HG02642 (cell line): ENCODE measurements around the gene MED12L.
"Not testable (repeated sequence)": the region's sequence is repeated elsewhere in the genome, so short reads cannot be mapped to it uniquely, and the experiment has no call there.

ENCODE experiments used
- ATAC-seq: cut with Tn5 transposase; IDR thresholded peaks from one replicate; pipeline ENCODE4 v1.9.1; 2021; ENCODE audit warnings: mild to moderate bottlenecking; ENCODE audit not compliant: unreplicated experiment, poor library complexity

MED12L gene, protein sequence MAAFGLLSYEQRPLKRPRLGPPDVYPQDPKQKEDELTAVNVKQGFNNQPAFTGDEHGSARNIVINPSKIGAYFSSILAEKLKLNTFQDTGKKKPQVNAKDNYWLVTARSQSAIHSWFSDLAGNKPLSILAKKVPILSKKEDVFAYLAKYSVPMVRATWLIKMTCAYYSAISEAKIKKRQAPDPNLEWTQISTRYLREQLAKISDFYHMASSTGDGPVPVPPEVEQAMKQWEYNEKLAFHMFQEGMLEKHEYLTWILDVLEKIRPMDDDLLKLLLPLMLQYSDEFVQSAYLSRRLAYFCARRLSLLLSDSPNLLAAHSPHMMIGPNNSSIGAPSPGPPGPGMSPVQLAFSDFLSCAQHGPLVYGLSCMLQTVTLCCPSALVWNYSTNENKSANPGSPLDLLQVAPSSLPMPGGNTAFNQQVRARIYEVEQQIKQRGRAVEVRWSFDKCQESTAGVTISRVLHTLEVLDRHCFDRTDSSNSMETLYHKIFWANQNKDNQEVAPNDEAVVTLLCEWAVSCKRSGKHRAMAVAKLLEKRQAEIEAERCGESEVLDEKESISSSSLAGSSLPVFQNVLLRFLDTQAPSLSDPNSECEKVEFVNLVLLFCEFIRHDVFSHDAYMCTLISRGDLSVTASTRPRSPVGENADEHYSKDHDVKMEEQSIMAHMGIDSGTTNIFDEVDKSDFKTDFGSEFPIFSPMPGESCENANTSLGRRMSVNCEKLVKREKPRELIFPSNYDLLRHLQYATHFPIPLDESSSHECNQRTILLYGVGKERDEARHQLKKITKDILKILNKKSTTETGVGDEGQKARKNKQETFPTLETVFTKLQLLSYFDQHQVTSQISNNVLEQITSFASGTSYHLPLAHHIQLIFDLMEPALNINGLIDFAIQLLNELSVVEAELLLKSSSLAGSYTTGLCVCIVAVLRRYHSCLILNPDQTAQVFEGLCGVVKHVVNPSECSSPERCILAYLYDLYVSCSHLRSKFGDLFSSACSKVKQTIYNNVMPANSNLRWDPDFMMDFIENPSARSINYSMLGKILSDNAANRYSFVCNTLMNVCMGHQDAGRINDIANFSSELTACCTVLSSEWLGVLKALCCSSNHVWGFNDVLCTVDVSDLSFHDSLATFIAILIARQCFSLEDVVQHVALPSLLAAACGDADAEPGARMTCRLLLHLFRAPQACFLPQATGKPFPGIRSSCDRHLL (N-terminal part only)

GRCh38 chr3:151085227-151085888, at the start of gene MED12L:
Gene MED12L (plus strand): TSS chr3:151085664. CDS start chr3:151086927, 1,263 bp downstream.
- peak; percentile 69 for ATAC-seq

DNA sequence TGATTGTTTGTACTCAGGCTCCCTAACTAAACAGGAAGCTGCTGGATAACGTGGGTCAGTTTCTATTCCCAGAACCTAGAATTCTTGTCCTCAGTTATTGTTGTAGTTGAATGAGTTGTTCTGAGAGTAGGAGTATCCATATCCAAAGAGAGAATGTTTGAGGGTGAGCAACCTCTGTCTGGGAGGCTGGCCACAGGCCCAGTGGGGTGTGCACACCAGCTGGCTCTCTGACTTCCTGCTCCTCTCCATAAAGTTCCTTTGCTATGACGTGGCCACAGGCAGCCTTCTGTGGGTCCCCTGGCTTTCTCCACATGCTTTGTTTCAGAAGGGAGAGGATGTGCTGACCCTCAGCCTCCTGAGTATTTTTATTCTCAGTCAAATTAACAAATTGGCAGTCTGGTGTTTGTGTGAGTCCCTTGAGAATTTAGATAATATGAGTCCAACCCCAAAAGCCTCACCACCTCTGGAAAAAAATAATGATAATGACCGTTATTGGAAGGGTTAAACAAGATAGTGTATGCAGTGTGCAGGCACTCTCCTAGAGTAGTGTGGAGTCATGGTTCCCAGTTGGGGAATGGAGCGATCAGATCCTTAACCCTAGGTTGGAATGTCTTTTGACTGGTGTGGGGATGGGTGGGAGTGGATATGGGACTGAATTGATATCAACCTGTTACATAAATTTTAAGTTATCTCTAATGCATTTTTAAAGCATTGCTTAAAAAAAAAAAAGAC, 47.6 kb upstream of the MED12L start:
- ATAC-seq: no peak

DNA sequence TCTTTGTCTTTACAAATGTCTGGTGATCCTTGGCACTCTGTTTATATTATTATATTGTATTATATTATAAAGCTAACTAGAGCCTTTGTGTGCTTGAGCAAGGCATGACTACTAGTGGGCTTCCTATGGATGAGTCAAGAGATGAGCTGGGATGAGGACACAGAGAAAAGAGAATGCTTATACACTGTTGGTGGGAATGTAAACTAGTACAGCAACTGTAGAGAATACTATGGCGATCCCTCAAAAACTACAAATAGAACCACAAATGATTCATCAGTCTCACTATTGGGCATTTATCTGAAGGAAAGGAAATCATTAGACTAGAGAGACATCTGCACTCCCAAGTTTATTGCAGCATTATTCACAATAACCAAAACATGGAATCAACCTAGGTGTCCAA, 40.8 kb upstream of the MED12L start:
- no peak for ATAC-seq

DNA sequence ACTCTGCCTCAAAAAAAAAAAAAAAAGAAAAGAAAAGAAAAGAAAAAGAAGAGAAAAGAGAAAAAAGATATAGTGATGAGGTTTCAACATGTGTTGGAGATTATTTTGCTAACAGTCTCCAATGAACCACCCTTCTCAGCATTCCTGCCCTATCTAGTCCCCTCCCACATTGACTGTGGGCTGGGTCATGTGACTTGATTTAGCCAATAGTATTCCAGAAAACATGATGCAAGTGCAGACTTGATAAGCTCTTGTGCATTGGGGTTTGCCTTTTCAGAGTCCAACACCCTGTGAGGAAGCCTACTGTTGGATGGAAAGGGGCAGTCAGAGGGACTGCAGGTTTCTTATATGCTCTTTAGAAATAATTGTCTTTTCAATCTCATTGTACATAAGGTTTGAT, 37.8 kb upstream of the MED12L start:
- no peak for ATAC-seq

- no peak for ATAC-seq
Measured at GRCh38 chr3:151051533-151051932, 33.9 kb upstream of the MED12L start.

DNA sequence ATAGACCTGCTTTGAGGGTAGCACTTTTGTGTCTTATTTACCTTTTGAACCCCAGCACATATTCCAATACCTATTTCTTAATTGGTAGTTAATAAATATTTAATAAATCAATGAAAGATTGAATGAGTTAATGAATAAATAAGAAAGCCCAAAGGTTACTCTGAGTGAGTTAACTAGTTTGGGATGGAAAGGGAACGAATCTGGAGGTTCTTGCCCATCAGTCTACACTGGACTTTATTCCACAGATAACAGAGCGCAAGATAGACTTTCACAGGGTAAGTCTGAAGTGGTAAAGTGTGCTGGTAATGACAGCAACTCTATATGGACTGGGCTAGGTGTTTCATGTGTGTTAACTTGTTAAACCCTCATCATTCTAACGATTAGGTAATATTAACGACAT, 33.1 kb upstream of the MED12L start:
- ATAC-seq: no peak

GRCh38 chr3:151052756-151053155, 32.7 kb upstream of the MED12L start:
- ATAC-seq: no peak

GRCh38 chr3:151058740-151059139, 26.7 kb upstream of the MED12L start:
- ATAC-seq: no peak

- ATAC-seq: no peak
Measured at GRCh38 chr3:151062611-151063010, 22.9 kb upstream of the MED12L start.

DNA sequence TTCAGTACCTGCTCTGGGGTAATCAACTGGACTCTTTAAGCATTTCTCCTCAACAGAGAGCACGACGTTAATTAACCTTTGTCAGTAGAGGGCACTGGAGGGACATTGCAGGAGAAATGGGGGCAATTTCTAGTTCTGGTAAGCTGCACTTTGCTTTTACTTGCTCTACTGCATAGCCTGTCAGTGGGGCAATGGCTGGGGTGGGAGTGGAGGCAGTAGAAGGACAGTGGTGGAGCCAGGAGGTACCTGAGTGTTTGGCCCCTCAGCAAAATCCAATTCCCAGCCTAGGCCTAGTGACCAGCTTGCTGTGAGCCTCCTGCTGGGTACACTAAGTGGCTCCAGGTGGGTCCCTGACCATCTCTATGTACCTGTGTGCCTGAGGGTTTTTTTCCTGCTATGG, 18.3 kb upstream of the MED12L start:
- ATAC-seq: no peak

- not testable (repeated sequence) for ATAC-seq
Measured at GRCh38 chr3:151072842-151073241, 12.6 kb upstream of the MED12L start.

GRCh38 chr3:151074256-151074655, 11.2 kb upstream of the MED12L start:
- no peak for ATAC-seq

DNA sequence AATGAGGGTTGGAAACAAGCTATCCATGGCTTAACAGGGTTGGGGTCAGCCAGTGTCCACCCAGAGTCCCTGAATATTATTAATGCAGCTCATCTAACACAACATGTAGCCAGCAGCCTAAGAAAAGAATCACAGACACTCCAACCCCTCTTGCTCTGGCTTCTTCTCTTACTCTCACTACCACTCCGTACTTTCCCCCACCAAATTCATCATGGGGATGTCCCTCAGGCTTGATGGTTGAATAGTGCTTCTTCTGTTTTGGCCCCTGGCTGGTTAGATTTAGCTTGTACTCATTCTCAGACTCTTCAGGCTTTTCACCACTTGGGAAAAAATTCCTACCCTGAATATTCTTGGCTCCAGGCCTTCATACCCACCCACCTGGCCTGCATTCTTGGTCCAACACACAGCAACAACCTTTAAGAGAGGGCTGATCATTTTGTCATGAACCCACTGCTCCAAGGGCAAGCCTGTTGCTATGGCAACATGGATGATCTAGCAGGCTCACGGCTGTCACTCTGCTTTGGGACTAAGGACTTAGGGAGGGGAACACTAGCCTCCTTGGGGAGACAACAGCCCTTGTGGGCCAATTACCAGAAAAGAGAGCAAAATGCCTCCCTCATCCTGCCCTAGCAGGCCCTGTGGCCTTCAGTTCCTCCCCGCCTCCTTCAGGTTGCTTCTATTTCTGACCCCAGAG, 9.4 kb upstream of the MED12L start:
- no peak for ATAC-seq

- ATAC-seq: no peak
Measured at GRCh38 chr3:151076626-151077025, 8.8 kb upstream of the MED12L start.

DNA sequence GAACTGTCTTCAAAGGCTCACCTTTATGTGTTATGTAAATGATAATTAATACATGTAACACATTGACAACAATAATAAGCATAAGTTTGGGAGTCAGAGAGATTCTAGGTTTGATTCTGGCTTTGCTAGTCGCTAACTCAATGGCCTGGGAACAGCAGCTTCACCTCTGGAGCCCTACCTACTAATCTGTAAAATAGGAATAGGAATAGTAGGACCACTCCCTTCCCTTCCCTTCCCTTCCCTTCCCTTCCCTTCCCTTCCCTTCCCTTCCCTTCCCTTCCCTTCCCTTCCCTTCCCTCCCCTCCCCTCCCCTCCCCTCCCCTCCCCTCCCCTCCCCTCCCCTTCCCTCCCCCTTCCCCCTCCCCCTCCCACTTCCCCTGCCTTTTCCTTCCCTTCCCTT, 4.4 kb upstream of the MED12L start:
- not testable (repeated sequence) for ATAC-seq

GRCh38 chr3:151082880-151083838, 2.3 kb upstream of the MED12L start:
- ATAC-seq: no peak

GRCh38 chr3:151084893-151085226, 604 bp upstream of the MED12L start:
- ATAC-seq: no peak

- ATAC-seq: peak; percentile 16
Measured at GRCh38 chr3:151085889-151086483, 522 bp downstream of the MED12L start.
